ENCODE results near the gene PTGER3.
"Not testable (repeated sequence)": the region's sequence is repeated elsewhere in the genome, so short reads cannot be mapped to it uniquely, and the experiment has no call there.

PTGER3 gene

GRCh38 chr1:70947835-70948234, 99.8 kb downstream of the PTGER3 start:
- DNase-seq, result no peak

GRCh38 chr1:70945676-70946075, 101.9 kb downstream of the PTGER3 start:
- DNase-seq, result no peak

GRCh38 chr1:70945251-70945650, 102.4 kb downstream of the PTGER3 start:
- DNase-seq, result no peak

GRCh38 chr1:70941563-70941962, 106.1 kb downstream of the PTGER3 start:
- no peak for DNase-seq

GRCh38 chr1:70940398-70940797, 107.2 kb downstream of the PTGER3 start:
- DNase-seq, result not testable (repeated sequence)

GRCh38 chr1:70934194-70934961, 113.2 kb downstream of the PTGER3 start:
- DNase-seq, result no peak

GRCh38 chr1:70930062-70930461, 117.6 kb downstream of the PTGER3 start:
- no peak for DNase-seq

GRCh38 chr1:70922196-70922595, 125.4 kb downstream of the PTGER3 start:
- DNase-seq, result no peak
